ENCODE results near the gene STAMBP.

DNA sequence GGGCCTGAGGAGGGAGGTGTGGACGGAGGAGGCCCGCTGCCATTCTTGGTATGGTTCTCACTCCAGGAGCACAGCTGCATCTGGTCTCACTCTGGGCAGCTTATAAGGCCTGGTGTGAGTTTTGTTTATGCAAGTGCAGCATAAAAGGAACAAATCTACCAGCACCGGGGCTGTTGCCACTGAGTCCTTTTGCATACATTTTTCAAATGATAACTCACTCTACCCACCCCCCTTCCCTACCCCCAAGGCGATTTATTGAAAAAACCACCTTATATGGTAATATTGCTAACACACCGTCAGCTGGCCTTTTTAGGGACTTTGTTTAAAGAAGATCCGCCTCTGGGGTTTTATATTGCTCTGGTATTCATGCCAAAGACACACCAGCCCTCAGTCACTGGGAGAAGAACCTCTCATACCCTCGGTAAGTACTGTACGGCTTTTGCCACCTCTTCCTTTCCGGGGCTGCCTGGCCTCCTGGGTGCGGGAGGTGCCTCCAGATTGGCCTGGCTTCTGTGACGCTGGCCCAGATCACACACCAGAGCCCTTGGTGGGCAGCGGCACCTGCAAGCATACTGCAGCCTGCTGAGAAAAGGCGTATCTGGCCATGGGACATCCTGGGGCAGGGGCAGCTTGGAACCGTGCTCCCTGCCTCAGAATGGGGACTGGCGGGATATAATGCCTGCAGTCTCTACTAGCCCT lies 64.0 kb downstream of the STAMBP start, which contains the start of gene ACTG2:
- TF ChIP-seq, protein P1, sequence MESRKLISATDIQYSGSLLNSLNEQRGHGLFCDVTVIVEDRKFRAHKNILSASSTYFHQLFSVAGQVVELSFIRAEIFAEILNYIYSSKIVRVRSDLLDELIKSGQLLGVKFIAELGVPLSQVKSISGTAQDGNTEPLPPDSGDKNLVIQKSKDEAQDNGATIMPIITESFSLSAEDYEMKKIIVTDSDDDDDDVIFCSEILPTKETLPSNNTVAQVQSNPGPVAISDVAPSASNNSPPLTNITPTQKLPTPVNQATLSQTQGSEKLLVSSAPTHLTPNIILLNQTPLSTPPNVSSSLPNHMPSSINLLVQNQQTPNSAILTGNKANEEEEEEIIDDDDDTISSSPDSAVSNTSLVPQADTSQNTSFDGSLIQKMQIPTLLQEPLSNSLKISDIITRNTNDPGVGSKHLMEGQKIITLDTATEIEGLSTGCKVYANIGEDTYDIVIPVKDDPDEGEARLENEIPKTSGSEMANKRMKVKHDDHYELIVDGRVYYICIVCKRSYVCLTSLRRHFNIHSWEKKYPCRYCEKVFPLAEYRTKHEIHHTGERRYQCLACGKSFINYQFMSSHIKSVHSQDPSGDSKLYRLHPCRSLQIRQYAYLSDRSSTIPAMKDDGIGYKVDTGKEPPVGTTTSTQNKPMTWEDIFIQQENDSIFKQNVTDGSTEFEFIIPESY (IDR thresholded peaks at IDR 0.05) = no peak
- TF ChIP-seq TAF1 (conservative IDR thresholded peaks at IDR 0.05) (no peak), CTCF (IDR thresholded peaks at IDR 0.05; ENCODE audit: low read depth, low read length, missing input control) (no peak), GABPA (IDR thresholded peaks at IDR 0.05 in 1 of 2, conservative IDR thresholded peaks at IDR 0.05 in 1 of 2) (no peak), JUND (IDR thresholded peaks at IDR 0.05) (no peak)
- TF ChIP-seq, protein P2, sequence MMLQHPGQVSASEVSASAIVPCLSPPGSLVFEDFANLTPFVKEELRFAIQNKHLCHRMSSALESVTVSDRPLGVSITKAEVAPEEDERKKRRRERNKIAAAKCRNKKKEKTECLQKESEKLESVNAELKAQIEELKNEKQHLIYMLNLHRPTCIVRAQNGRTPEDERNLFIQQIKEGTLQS (IDR thresholded peaks at IDR 0.05) = no peak
